ENCODE data around the gene TMEM132C.

- TF ChIP-seq POLR2AphosphoS5 (IDR thresholded peaks at IDR 0.05; ENCODE audit: low read depth, low read length) (no peak), POLR2A (IDR thresholded peaks at IDR 0.05; ENCODE audit: low read depth, low read length) (no peak), TAF1 (IDR thresholded peaks at IDR 0.05; ENCODE audit: borderline replicate concordance, low read depth, low read length) (no peak)
These were observed 387.5 kb downstream of the TMEM132C start for GRCh38 chr12:128654468-128654867.
